HG02678 (cell line): ENCODE data around the gene SASH3.

ENCODE experiments used
- ATAC-seq: cut with Tn5 transposase; IDR thresholded peaks from one replicate; pipeline ENCODE4 v1.9.1; 2021; ENCODE audit warnings: mild to moderate bottlenecking, moderate library complexity; ENCODE audit not compliant: unreplicated experiment

The SASH3 gene

DNA sequence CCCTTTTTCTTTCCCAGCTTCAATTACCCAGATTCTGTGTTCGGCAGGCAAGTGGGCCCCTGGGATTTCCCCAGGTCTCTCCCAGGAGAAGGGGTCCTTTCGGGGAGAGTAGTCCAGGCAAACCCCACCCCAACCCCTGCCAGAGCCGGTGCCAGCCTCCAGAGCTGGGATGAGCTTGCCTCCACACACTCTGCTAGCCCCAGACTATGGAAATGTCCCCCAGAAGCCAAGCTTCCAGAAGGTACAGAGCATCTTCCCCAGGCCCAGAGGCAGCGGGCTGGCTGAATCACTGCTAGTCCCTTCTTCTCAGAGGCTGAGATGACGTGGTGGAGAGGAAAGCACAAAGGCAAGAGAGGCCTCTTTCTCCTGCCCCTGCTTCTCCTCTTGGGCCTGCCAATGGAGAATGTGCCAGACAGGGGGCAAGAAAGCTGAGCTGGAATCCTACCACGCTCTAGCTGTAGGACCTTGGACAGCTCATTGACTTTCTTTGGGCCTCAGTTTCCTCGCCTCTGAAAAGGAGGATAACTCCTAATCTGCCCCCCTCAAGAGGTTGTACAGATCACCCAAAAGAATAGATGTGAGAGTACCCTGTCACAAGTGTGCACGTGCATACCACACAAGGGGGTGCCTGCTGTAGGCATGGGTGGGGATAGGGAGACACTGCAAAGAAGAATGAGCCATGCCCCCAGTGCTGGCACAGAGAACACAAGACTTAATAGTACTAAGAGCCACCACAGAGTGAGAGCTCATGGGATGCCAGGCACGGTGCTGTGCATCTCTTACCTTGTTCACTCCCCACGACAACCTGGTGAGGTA is 2.1 kb downstream of the SASH3 start:
- ATAC-seq: no peak

DNA sequence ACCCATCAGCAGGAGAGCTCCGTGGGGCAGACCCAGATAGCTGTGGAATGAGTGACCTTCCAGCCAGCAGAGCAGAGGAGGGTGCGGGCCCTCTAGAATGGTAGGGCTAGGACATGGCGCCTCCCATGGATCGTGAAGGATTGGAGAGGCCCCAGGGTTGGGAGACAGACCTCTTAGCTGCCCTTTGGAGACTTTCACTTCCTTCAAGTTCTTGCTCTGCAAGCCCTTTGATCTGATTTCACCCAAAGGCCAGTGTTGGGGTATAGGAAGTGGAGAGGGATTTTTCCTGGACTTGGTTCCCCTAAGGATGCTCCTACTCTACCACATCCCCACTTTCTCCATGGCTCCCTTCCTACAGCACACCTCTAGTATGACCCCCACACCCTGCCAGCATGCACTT is 3.0 kb downstream of the SASH3 start:
- ATAC-seq: no peak

DNA sequence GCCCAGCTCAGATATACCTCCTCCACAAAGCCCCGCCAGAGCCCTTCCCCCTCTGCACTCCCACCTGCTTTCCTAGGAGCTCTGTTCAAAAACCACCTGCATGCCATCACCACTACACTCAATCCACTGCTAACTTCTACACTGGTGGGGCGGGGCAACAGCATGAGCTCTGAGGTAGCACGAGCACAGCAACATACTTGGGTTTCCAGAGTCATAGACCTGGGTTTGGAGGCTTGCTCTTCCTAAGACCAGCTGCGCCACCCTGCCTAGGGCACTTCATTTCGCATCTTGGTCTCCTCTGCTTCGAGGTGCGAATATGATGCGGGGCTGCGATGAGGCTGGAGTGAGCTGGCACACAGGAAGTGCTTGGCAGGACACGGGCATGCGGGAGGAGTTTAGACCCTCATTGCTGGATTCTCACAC is 3.6 kb downstream of the SASH3 start:
- no peak for ATAC-seq

DNA sequence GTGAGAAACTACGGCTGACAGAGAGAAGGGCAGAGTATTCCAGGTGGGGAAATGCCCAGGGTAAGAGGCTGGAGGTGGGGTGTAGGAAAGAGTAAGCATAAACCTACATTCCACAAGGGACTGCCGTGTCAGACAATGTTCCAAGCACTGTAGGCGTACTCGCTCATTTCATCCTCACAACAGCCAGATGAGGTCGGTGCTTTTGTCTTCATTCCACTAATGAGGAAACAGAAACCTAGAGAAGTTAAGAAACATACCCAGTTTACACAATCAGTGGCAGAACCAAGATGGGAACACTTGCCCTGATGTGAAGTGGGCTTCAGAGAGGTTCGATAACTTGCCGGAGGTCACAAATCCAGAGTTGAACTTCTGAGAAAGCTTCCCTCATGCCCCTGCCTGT is 4.6 kb downstream of the SASH3 start:
- no peak for ATAC-seq

DNA sequence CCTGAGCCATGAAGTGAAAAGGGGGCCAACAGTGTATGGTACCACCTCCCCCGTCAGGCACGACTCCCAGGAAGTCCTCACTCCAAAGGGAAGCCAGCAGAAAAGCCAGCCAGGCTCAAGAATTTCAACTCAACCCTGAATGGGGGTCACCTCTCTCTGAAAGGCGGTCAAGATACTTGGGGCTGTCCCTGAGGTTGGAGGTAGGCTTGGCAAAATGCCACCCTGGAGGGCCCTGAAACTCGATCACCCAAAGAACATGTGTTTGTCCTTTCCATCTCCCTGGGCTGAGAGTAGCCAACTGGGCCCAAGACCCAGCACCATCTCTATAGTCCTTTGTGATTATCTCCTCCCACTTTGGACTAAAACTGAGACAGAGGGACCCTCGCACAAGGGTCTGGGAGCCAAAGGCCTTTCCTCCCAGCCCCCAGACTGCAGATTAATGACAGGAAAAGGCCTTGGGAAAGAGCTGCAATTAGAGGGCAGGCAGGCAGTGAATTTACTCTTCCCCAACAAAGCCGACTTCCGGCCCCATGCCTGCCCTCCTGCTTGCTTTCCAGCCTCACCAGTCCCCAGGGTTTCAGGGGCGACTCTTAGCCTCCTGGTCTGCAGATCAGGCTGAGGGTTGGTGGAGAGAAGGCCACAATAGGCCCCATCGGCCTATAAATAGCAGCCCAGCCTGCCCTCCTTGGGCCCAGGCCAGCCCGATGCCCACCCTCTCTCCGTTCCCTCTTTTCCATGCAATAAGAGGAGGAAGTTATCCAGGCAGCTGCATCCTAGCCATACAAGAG is 5.6 kb downstream of the SASH3 start:
- ATAC-seq: no peak

DNA sequence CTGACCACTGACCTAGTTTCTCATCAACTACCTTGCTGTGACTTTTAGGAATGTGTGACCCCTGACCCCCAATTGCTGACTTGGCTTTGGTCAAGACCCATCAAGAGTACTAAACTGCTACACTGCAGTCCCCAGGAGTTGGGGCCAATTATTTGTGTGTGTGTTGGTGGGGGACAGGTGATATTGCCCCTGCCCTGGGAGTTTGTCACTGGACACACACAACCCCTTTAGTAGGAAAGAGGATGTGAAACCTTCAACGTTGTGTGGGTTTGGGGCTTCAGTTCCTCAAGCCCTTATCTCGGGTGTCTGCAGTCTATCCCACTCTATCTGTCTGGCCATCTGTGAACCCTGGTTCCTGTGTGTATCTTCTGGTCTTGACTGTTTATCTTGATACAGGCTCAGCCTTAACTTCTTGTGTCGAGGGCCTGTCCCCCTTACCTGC is 6.5 kb downstream of the SASH3 start:
- peak; percentile 86 for ATAC-seq

DNA sequence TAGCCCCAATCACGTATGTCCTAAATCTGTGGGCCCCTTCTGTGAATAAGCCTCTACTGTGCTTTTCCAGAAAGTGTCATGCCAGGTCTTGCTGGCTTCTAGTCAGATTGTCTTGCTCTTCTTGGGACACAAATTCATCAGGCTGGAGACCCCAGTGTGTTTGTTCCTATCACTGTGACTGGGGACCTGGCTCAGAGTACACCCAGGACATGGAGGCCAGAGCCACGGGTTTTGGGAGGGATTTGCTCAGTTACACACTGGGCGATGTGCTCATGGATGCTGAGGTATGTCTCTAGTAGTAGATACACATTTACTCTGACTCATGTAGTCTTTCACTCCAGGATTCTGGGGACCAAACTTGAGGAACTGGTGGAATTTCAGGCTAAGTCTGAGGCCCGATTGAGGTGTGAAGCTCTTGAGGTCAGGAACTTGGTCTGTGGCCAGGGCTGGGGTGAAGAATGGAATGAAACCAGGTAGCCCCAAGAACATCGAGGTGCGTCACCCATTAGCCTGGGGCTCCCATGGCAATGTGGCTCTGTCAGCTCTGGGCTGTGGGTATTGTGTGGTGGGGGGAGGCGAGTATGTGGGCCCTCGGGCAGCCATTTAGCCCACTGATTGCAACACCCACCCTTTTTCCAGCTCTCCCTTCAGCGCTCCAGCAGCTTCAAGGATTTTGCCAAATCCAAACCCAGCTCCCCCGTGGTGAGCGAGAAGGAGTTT is 7.7 kb downstream of the SASH3 start:
- ATAC-seq: no peak

DNA sequence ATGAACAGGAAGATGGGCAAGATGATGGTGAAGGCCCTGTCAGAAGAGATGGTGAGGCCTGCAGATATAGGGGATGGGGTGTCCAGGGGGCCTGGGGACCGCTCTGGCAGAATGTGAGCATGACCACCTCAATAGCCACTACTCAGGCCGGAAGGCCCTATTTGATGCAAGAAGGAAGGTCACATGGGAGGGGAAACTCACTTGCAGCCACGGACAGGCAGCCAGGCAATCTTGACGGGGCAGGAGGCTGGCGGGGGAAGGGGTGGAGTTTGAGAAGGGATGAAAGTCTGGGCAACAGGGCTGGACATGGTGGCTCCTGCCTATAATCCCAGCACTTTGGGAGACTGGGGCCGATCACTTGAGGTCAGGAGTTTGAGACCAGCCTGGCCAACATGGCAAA is 8.8 kb downstream of the SASH3 start:
- no peak for ATAC-seq

DNA sequence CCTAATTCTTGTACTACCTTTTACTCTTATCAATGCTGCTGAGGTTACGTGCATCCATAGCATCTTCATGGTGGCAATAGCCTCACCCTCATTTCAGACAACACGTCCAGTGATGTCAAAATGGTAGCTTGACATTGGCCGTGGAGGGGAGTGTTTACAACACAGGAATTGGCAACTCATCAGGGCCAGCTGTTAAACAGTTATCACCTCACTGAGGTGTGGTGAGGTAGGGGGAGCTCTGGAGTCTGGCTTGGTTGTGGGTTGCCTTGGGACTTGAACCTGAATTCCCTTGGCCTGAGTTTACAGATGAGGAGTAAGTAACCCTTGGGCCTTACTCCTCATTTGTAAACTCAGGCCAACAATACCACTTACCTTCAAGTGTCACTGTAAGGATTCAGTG is 10.4 kb downstream of the SASH3 start:
- no peak for ATAC-seq

DNA sequence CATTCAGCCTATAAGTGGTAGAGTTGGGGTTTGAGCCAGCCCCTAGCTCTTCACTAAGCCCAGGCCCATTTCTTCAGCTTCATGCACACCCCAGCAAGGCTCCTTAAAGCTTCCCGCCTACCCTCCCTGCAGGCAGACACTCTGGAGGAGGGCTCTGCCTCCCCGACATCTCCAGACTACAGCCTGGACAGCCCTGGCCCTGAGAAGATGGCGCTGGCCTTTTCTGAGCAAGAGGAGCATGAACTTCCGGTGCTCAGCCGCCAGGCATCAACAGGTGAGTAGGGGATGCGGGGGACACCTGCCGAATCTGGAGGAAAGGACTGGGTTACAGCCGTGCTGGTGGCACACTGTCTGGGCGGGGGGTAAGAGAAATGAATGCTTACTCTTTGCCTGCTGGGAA is 11.1 kb downstream of the SASH3 start:
- no peak for ATAC-seq

DNA sequence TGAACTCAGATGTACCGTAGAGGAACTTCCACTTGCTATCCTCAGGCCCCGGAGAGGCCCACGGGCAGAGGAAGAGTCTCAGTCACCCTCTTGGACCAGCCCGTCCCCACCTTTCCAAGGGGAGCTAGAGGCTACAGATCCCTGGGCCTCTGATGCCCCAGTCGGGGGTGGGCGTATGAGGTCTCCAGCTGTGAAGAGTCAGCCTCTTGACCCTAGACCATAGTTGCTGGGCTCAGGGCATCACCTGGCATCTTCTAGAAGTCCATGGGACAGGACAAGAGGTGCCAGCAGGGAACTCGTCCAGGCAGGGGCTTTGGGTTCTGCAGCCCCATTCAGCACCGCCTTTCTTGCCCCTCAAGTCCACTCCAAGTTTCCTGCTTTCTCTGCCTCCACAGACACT is 11.6 kb downstream of the SASH3 start:
- no peak for ATAC-seq

DNA sequence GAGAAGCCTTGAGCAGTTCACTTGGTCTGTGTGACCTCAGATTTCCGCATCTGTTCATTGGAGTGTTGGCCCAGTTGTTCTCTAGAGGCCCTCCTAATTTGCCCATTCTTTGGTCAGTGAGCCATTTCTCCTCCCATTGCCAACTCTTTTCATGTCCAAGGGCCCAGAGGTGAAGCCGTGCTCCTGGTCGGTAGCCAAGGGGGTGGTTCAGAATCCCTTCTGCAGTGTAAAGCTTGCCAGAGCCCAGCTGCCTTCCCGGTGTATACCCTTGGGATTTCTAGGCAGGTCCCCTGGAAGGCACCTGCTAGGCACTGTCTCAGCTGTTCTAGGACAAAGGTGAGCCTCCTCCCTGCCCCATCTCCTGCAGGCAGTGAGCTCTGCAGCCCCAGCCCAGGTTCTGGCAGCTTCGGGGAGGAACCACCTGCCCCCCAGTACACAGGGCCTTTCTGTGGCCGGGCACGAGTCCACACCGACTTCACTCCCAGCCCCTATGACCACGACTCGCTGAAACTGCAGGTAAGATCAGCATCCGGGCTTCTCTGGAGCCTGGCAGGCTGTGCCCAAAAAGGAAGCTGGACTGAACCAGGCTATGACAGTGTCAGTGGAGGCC is 12.3 kb downstream of the SASH3 start:
- no peak for ATAC-seq

DNA sequence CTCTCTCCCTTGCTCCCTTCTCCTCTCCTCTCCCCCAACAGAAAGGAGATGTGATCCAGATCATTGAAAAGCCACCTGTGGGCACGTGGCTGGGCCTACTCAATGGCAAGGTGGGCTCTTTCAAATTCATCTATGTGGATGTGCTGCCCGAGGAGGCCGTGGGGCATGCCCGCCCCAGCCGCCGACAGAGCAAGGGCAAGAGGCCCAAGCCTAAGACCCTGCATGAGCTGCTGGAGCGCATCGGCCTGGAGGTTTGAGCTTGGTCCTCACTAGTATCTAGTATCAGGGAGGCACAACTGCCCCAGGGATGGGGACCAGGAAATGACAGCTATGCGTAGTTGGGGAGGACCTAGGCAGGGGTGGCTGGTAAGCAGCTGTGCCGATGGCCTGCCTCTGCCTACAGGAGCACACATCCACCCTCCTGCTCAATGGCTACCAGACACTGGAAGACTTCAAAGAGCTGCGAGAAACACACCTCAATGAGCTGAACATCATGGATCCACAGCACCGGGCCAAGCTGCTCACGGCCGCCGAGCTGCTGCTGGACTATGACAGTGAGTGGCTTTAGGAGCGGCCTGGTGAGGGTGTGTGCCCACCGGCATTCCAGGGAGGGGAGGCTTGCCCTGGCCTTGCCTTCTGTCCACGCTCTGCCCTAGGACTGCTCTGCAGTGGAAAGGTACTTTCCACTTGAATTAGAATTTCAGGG is 13.0 kb downstream of the SASH3 start:
- no peak for ATAC-seq

DNA sequence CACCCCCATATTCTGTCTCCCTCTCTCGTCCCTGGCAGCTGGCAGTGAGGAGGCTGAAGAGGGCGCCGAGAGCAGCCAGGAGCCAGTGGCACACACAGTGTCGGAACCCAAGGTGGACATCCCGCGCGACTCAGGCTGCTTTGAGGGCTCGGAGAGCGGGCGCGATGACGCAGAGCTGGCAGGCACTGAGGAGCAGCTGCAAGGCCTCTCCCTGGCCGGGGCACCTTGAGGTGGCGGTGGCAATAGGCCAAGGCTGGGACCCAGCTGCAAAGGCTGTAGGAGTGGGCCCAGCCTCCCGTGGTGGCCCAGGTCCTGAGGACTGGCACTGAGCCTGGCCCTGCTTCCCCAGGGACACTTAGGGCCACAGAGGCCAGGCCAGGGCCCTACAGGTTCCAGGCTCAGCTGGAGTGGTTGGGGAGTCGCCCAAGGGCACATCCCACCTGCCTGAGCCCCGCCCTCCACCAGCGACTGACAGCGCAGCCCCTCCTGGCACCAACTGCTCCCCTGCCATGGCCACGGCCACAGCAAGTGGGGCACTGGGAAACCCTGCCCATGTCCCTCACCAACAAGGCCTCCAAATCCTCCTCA is 13.9 kb downstream of the SASH3 start:
- no peak for ATAC-seq

DNA sequence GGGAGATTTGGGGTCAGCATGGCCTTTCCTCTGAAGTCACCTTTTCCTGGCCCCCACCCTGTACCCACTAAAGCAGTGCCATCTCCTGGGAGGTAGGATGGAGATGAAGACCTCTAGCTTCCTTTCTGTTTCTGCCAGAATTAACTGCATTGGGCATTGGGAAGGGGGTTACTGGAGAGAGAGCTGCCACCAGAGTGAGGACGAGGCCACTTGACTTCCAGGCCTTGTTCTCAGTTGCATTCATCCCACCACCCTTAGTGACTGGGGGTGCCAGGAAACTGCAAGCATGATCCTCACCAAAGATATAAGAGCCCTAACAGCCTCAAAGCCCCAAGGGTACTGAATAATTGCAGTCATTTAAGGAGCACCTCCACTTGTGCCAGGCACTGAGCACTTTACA is 15.8 kb downstream of the SASH3 start:
- ATAC-seq: no peak

DNA sequence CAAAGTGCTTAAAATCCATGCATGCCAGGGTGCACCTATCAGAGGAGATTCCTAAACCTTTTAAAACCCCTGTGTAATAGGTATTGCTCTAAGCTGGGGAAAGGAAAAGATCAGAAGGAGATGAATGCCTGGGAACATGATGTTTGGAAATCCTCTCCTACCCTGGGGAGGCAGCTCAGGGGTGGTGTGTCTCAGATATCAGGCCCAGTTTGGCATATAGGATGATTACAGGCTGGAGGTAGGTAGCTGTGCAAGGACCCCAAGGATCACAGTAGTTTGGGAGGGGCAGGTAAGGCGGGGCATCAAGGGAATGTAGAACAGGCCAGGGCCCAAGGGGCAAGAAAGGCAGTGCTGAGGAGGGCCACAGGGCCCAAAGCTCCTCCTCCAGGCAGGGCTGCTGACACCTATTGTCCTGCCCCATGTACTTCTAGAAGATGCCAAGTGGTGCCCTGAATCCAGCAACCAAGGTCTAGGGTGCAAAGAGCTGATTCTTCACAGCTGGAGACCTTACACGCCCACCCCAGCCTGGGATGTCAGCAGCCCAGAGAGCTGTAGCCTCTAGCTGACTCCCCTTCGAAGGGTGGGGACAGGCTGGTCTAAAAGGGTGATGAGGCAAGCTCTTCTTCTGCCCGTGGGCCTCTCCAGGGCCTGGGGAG is 17.6 kb downstream of the SASH3 start:
- ATAC-seq: no peak

DNA sequence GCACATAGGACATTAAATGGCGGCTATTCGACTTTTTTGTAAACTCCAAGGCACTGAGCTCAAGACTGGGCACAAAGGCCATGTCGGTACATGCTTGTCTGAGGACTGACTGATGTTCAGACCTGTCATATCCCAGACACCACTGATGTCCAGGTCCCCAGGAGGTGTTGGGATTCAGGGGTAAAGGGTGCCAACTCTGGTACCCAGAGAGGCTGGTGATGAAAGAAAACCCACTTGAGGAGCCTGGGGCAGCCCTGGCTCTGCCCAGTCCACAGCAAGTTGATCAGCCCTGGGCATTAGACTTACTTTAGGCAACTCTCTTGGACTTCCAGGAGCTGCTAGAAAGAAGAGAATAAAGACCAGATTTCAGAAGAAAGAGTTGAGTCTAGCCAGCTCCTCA is 18.7 kb downstream of the SASH3 start:
- no peak for ATAC-seq

DNA sequence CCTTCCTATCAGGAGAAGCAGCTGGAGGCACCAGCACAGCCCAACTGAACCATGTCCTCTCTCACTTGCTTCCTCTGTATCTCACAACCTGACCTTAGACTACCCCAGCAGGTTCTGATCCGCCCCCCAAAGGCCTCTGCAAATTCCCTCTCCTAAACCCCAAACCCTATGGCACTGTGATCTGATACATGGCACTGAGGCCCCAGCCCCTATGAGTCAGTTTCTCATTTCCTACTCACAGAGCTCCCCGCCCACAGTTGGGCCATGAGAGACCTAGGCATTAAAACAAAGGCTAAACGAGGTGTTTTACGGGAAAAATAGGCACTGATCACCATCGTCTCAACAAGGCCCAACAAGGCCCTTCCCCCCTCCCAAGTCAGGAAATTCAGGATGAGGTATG is 19.1 kb downstream of the SASH3 start:
- ATAC-seq: no peak

DNA sequence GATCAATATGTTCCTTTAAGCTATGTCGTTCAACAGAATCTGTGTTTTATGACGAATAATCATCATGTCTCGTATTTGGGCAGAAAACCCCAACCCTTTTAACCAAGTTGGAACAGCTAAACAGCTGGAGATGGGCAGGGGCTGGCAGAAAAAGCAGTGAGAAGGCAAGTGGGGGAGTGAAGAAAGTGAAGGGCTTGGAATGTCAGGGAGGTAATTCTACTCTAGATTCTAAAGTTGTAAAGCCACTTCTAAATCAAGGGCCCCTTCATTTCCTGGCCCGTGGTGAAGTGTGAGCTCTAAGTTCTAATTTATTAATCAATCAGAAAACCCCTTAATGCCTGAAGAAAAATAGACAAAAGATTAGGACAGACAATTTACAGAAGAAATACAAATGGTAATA is 20.4 kb downstream of the SASH3 start:
- no peak for ATAC-seq

DNA sequence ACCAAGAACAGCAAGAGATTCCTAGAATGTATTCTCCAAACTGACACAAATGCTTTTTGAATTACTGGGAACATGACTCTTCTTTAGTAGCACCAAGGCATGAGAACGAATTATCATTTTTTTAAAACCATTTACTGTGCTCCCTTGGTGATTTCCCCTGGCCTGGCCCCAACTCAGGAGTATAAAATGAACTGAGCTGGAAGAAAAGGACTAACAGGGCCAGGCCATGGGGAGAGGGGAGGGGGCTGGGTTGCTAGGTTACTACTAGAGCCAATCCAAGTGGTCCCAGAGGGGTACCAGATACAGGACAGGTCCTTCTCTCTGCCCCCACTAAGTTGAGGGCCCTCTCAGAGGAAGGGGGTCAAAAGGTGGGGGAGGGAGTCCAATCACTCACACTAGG is 23.1 kb downstream of the SASH3 start:
- no peak for ATAC-seq
